Measurements from ENCODE around the gene PTPRG.
"Not testable (repeated sequence)": the region's sequence is repeated elsewhere in the genome, so short reads cannot be mapped to it uniquely, and the experiment has no call there.

PTPRG gene

DNA sequence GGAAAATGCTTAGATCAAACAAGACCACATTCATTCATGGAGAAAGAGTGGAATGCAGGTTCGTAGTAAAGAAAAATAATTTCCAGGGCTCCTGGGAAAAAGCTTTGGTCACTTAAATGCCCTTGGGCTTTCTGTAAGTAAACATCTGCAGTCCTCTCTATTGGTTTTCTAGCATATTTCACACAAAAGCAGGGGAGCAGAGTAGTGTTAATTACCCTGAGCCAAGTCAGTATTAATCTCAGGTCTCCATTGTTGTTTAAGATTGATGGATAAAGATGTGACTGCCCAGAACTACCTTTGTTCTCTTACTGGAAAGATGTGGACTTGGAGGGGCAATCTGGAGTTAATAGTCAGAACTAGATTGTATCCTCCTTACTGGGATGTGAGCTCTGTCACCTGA lies 242.6 kb downstream of the PTPRG start:
- no peak for DNase-seq (ENCODE audit: low read depth)

GRCh38 chr3:61804782-61805181 lies 243.4 kb downstream of the PTPRG start:
- no peak for DNase-seq (ENCODE audit: low read depth)

DNA sequence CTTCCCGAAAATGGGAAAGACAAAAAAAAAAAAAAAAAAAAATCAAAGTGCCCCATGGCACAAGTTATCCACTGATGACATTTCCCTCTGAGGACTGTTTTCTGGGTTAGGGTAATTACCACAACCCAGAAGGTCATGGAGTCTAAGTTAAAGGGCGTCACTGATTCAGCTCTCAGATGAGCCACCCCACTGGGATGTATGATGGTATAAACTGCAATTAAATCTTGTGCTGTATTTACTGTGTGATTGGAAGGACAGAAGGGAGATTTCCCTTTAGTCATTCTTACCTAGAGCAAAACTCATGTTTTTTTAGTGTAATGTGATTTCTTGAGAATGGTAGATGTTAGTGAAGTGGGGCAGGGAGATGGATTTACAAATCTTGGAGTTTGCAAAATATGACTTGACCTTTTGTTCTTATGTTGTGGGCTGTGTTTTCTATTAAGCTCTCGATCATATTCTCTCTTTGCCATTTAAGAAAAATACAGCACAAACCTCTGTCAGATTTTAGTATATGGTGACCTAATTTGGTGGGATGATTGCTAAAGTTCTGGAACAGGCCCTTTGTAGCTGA lies 244.2 kb downstream of the PTPRG start:
- DNase-seq (ENCODE audit: low read depth), result no peak

DNA sequence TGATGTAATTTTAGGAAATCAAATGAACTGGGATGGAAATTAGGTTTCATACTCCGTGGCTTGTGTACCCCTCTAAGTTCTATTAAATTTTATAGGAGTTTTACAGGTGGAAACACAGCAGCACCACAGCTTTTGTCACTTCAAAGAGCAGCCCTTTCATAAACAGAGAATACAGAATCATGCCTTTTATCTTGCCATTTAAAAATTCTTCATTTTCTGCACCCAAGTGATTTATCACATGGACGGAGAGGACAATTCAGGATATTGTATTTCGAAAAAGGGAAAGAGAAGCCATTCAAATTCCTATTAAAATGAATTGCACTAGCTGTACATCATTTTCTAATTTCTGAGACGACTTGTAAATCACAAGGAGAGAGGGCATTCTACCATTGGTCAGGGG lies 245.4 kb downstream of the PTPRG start:
- DNase-seq (ENCODE audit: low read depth), result no peak

DNA sequence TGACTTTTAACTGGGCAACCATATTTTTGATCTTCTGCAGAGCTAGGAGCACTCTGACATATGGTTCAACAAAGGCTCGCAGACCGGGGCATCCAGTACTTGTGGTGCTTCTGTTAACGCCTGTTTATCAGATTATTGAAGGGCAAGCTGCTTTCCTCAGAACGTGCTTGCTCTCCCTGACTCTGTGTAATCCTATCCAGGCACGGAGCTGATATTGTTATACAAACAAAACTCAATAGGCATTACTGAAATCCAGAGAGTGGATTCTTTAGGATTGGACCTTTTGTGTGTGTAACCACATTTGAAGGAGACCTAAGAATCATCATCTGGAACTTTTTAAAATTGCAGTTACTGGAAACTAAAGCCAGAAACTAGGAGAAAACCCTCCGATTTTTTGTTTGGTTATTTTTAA lies 246.5 kb downstream of the PTPRG start:
- DNase-seq (ENCODE audit: low read depth), result no peak

- DNase-seq (ENCODE audit: low read depth), result no peak
These were observed 247.2 kb downstream of the PTPRG start for GRCh38 chr3:61808526-61808925.

DNA sequence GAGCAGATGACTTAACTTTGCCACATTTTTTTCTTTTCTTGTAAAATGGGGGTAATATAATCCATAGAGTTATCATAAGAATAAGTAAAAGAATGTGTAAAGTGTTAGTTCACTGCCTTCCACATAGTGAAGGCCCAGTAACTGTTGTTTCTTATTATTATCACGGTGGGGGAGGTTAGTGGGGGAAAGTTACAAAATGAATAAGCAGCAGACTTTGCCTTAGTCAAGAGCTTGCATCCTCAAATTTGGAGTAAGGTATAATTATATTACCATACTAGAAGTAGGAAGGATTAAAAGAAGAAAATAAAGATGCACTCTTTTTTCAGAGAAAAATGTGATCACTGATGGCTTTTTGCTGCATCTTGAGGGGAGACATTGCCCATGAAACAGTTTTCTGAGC lies 247.6 kb downstream of the PTPRG start:
- DNase-seq (ENCODE audit: low read depth), result no peak

- DNase-seq (ENCODE audit: low read depth), result no peak
These were observed 248.5 kb downstream of the PTPRG start for GRCh38 chr3:61809879-61810278.

GRCh38 chr3:61810953-61811497 lies 249.7 kb downstream of the PTPRG start:
- no peak for DNase-seq (ENCODE audit: low read depth)

- DNase-seq (ENCODE audit: low read depth), result no peak
These were observed 250.3 kb downstream of the PTPRG start for GRCh38 chr3:61811652-61812051.

GRCh38 chr3:61812085-61812484 lies 250.7 kb downstream of the PTPRG start:
- DNase-seq (ENCODE audit: low read depth), result no peak

GRCh38 chr3:61812517-61812916 lies 251.1 kb downstream of the PTPRG start:
- no peak for DNase-seq (ENCODE audit: low read depth)

DNA sequence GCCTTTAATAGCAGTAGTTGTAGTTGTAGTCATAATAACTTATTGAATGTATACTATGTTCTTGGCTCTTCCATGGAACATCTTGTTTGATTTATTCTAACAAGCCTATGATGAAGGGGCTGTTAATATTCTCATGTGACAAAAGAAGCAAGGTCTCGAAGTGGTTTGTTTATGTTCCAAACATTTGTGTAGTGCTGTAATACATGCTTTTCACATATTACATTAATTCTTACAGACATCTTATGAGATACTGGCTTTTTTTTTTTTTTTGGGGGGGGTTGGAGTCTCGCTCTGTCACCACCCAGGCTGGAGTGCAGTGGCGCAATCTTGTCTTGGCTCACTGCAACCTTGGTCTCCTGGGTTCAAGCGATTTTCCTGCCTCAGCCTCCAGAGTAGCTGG lies 252.3 kb downstream of the PTPRG start:
- DNase-seq (ENCODE audit: low read depth), result no peak

DNA sequence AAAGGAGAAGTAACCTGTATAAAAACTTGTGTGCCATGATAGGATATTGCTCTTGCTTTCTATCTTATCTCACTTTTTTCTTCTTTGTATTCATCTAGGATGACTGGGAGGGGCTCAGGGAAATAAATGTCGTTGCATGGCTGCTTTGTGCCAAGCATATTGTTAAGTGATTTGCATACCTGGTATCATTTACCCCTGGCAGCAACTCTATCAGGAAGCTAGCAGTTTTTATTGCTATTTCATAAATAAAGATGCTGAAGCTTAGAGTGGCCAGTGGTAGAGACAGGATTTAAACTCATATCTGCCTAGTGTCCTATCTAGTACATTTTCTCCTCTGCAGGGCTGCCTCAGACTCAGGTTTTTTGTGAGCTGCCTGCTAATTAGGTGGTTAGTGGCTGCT lies 253.3 kb downstream of the PTPRG start:
- DNase-seq (ENCODE audit: low read depth), result no peak

DNA sequence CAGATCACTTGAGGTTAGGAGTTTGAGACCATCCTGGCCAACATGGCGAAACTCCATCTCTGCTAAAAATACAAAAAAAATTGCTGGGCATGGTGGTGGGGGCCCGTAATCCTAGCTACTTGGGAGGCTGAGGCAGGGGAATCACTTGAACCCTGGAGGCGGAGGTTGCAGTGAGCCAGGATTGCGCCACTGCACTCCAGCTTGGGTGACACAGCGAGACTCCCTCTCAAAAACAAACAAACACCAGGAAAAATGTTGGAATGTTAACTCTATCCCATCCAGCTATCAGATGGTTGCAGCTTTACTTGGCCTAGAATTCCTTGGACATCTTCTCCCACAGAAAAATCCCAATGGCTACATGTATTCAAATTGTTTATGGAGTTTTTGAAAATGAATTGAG lies 254.9 kb downstream of the PTPRG start:
- DNase-seq (ENCODE audit: low read depth), result not testable (repeated sequence)

DNA sequence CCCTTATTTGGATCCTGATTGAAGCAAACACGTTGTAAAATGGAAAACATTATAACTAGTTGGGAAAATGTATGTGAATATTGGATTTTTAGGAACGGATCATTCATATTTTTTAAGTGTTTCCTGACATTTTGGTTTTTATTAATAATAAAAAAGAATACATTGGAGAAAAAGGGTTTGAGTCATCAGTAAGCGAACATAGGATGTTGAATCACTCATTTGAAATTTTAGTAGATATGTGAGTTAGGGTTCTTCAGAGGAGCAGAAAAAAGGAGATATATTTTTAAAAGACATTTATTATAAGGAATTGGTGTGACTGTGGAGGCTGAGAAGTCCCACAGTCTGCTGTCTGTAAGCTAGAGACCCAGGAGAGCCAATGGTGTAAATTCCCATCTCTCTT lies 258.5 kb downstream of the PTPRG start:
- no peak for DNase-seq (ENCODE audit: low read depth)

GRCh38 chr3:61820306-61820992 lies 259.1 kb downstream of the PTPRG start:
- no peak for DNase-seq (ENCODE audit: low read depth)

DNA sequence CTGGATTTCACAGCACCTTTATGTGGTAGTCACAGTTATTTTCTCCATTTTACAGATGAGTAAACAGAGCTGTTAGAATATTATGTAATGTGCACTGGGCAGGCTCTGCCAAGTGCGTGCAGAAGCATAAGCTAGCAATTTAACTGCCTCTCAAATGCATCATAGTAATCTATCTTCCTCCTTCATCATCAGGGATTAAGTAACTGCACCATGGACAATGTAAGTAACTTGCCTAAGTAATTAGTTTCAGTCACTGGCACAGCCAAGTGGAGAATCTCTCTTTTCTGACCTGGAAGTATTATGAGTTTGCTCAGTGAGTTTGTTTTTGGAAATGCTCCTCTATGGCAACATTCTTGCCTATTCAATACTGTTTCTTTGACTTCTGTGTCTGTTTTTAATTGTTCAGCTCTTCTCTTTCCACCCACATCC lies 260.5 kb downstream of the PTPRG start:
- DNase-seq (ENCODE audit: low read depth), result no peak

DNA sequence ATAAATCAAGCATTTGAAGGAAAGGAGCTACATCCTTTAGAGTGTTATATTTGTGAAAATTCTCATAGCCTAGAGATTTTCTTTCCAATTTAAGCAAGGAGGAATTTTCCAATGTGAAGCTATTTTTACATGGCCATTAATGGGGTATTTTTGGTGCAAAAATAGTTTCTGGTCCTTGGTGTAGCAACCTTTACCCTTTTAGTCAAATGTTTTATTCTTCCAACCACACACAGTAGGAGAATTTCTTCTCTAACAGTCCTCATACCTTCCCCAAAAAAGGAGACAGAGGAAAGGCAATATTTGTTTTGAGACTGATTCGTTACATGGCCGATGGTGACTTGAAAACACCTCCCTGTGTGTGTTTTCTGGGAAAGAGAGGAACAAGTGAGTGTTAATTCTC lies 261.2 kb downstream of the PTPRG start:
- no peak for DNase-seq (ENCODE audit: low read depth)

DNA sequence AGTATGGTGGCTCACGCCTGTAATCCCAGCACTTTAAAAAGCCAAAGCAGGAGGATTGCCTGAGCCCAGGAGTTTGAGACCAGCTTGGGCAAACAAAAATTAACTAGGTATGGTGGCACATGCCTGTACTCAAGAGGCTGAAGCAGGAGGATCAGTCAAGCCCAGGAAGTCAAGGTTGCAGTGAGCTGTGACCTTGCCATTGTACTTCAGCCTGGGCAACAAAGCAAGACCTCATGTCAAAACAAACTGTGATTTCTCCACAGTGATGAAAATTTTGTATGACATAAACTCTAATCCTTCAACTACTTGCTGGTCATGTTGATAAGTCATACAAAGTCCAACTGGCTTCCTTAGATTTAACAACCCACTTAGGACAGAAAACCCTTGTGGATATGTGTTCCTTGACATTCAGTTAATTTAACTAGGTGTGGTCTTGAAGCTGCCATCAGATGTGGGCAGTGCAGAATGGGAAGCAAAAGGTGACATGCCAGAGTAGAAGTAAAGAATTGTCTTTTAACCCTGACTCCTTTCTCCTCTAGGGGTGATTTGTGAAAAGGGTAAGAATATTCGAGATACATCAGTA lies 263.3 kb downstream of the PTPRG start:
- DNase-seq (ENCODE audit: low read depth), result no peak

GRCh38 chr3:61826161-61826560 lies 264.8 kb downstream of the PTPRG start:
- DNase-seq (ENCODE audit: low read depth), result no peak

DNA sequence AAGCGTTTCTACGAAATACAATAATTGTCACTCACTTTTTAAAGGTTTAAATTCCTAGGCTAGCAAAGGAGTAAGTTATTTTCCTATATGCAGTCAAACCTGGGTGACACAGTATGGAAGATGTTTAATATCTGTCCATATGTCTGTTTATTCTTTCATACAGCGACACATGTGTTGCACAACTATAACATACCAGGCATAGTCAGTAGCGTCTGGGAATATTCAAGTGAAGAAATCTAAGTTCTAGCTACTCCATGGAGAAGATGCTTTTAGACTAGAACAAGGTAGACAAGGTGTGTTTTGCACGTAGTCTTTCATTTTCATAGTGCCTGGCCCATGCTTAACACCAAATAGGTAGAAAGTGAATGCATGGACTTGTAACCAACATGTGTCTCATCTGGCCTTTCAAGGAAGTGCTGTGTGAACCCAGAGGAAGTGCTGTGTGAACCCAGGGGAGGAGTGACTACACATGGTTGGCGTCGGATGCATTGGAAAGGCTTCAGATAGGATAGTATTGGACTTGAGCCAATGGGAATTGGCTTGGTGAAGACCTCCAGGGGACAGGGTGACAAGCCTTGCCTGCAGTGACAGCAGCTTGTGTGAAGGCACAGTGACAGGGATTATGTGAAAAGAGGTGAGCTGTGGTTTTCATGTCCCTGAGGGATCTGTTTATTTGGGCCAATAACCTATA lies 267.0 kb downstream of the PTPRG start:
- no peak for DNase-seq (ENCODE audit: low read depth)
